H1 (cell line): ENCODE measurements around the gene RIF1. TPM values are rescaled to one million over a fixed set of nuclear protein-coding genes. Genes with fewer than 3 reads are reported as not detected.

Experiments used
- microRNA-seq, 2 experiments: library from miRNA; unstranded; fragments of <30 nt; microRNA quantifications; one replicate each; pipeline versions ENCODE4 to v1.2.0, GENCODE V29; 2016 to 2020; ENCODE audit warnings: borderline microRNAs expressed in 2 of 2, borderline number of aligned reads in 2 of 2, borderline replicate concordance in 1 of 2
- polyA plus RNA-seq, 7 experiments: library from polyadenylated mRNA; depleted of rRNA in 3 of 7; stranded (reverse) in 5 of 7; unstranded in 2 of 7; fragments of >200 nt in 5 of 7; fragments of 200-250 nt in 2 of 7; gene quantifications; 1 replicate in 5 of 7; 2 replicates in 1 of 7; 4 replicates in 1 of 7; pipeline versions ENCODE4 v1.2.1 to v1.2.3, GENCODE V29; 2011 to 2013; ENCODE audit warnings: missing spikeins in 2 of 7, mixed read lengths in 2 of 7
- small RNA-seq: library from polyadenylated mRNA; stranded (forward); fragments of <200 nt; extraction: miRNeasy Mini kit (QIAGEN cat#:217004); gene quantifications from one replicate; pipeline ENCODE3, GENCODE V24; 2013; ENCODE audit not compliant: insufficient read depth
- total RNA-seq: library from RNA; stranded (reverse); fragmentation: NEBNext Ultra II Directional; extraction: Animal tissue kit (Norgen Biotek cat#: 25700); gene quantifications from 2 replicates; pipeline ENCODE4 v1.2.1, GENCODE V29; 2021

The RIF1 gene
- total and polyA plus RNA-seq, 2 of the 8 experiments (the other 6 are each of a cell fraction or from before 2014, with no cell fraction given) = 9.5 to 104 TPM

Small RNAs within 50 kb of the gene (microRNA-seq; reads per million reads assigned to microRNA genes)
- 0 reads per million in 2 experiments for gene MIR4773-1
- gene MIR4773-2 = 0 reads per million in 2 experiments

Small RNAs within 50 kb of the gene (small RNA-seq; reads per million reads assigned to genes)
- not detected for gene MIR4773-1
- gene RN7SL124P = not detected

Other genes with a start within 250 kb of the RIF1 start
- 1.7 and 2.0 TPM in 2 replicates for gene RBM43, start 148.0 kb upstream of the RIF1 start, total RNA-seq
- gene RBM43, start 148.0 kb upstream of the RIF1 start, polyA plus RNA-seq (2011; rRNA removed) = 1.2 and 1.7 TPM in 2 replicates
- 4.5 and 5.0 TPM in 2 replicates for gene NMI, start 120.2 kb upstream of the RIF1 start, total RNA-seq
- gene NMI, start 120.2 kb upstream of the RIF1 start, polyA plus RNA-seq (2011; rRNA removed) = 0.57 and 1.1 TPM in 2 replicates
- 1.1 and 2.0 TPM in 2 replicates for gene TNFAIP6, start 52.3 kb upstream of the RIF1 start, total RNA-seq
- 0.74 and 1.1 TPM in 2 replicates for gene TNFAIP6, start 52.3 kb upstream of the RIF1 start, polyA plus RNA-seq (2011; rRNA removed)